GM18507 (cell line): ENCODE measurements around the gene TNIK.
"Not testable (repeated sequence)": the region's sequence is repeated elsewhere in the genome, so short reads cannot be mapped to it uniquely, and the experiment has no call there.

Source experiments
- DNase-seq: peaks from one replicate; pipeline ENCODE4 v3.0.0; 2011; ENCODE audit warnings: low read depth; ENCODE audit not compliant: insufficient read length; ENCODE audit errors: extremely low spot score
- FAIRE-seq: peaks from 2 replicates; lab custom pipeline; 2011; peaks lifted over from hg19 to GRCh38; lab: Jason Lieb, UNC

The TNIK gene

GRCh38 chr3:171396048-171396447 is 64.2 kb downstream of the TNIK start:
- DNase-seq = no peak
- no peak for FAIRE-seq

GRCh38 chr3:171393032-171393744 is 67.0 kb downstream of the TNIK start:
- FAIRE-seq = no peak

GRCh38 chr3:171391432-171391831 is 68.8 kb downstream of the TNIK start:
- DNase-seq (no peak), FAIRE-seq (no peak)

More at GRCh38 chr3:171393032-171393744, 67.0 kb downstream of the TNIK start:
- DNase-seq = no peak

- peak; percentile 21 for FAIRE-seq
- no peak for DNase-seq
Measured at GRCh38 chr3:171390051-171390941, 69.9 kb downstream of the TNIK start.

- DNase-seq = no peak
Measured at GRCh38 chr3:171389491-171389890, 70.7 kb downstream of the TNIK start.

GRCh38 chr3:171388527-171388926 is 71.7 kb downstream of the TNIK start:
- DNase-seq (no peak), FAIRE-seq (peak; percentile 67)

More at GRCh38 chr3:171389491-171389890, 70.7 kb downstream of the TNIK start:
- no peak for FAIRE-seq

- peak; percentile 29 for FAIRE-seq
- no peak for DNase-seq
Measured at GRCh38 chr3:171387062-171387461, 73.1 kb downstream of the TNIK start.

GRCh38 chr3:171385086-171385485 is 75.1 kb downstream of the TNIK start:
- no peak for FAIRE-seq
- DNase-seq = no peak

- DNase-seq = no peak
Measured at GRCh38 chr3:171384101-171384891, 75.9 kb downstream of the TNIK start.

GRCh38 chr3:171383206-171384018 is 76.8 kb downstream of the TNIK start:
- no peak for DNase-seq
- peak; percentile 62 for FAIRE-seq

More at GRCh38 chr3:171384101-171384891, 75.9 kb downstream of the TNIK start:
- FAIRE-seq = peak; percentile 36

GRCh38 chr3:171382347-171382746 is 77.9 kb downstream of the TNIK start:
- not testable (repeated sequence) for FAIRE-seq, DNase-seq

- DNase-seq (no peak), FAIRE-seq (no peak)
Measured at GRCh38 chr3:171380711-171381425, 79.3 kb downstream of the TNIK start.

GRCh38 chr3:171379961-171380483 is 80.2 kb downstream of the TNIK start:
- FAIRE-seq (no peak), DNase-seq (no peak)

- FAIRE-seq = no peak
- DNase-seq = no peak
Measured at GRCh38 chr3:171379281-171379680, 80.9 kb downstream of the TNIK start.

GRCh38 chr3:171378586-171378985 is 81.6 kb downstream of the TNIK start:
- no peak for DNase-seq
- no peak for FAIRE-seq

- no peak for FAIRE-seq
- DNase-seq = no peak
Measured at GRCh38 chr3:171377859-171378258, 82.3 kb downstream of the TNIK start.

- DNase-seq (no peak), FAIRE-seq (no peak)
Measured at GRCh38 chr3:171376596-171376947, 83.6 kb downstream of the TNIK start.
